Natural killer cell treated with Interleukin-12 subunit alpha and Interleukin-12 subunit beta and Interleukin-15 and Interleukin-18, amount 100 ng/mL, for 72 hours (primary cell): ENCODE data around the gene SNED1. TPM values are rescaled to one million over a fixed set of nuclear protein-coding genes. Genes with fewer than 3 reads are reported as not detected.
A peak's percentile ranks its signal among the peaks of the same experiment; 100 is the strongest.

Experiments
- ATAC-seq, 2 donors: fragments of 150-1000 bp; cut with Tn5 transposase in 1 of 2; sonication (Bioruptor Pico), chemical (Tn5 transposase) in 1 of 2; 2 replicates each; pipeline ENCODE4 v1.10.0; 2021
- DNase-seq: peaks from one replicate; pipeline ENCODE4 v3.0.0; 2022; ENCODE audit warnings: low spot score
- H3K27ac Mint-ChIP-seq, 2 donors: 1 replicate in 1 of 2; 2 replicates in 1 of 2; pipeline ENCODE4 v1.8.0; 2022; ENCODE audit warnings: mixed read lengths in 2 of 2, mild to moderate bottlenecking in 1 of 2, moderate library complexity in 1 of 2
- H3K27me3 Mint-ChIP-seq, 2 donors: 1 replicate in 1 of 2; 2 replicates in 1 of 2; pipeline ENCODE4 v1.8.0; 2022; ENCODE audit warnings: mixed read lengths in 2 of 2
- H3K36me3 Mint-ChIP-seq: one replicate; pipeline ENCODE4 v1.8.0; 2022; ENCODE audit warnings: mixed read lengths
- H3K4me1 Mint-ChIP-seq, 2 donors: 1 replicate in 1 of 2; 2 replicates in 1 of 2; pipeline ENCODE4 v1.8.0; 2022; ENCODE audit warnings: low read depth in 2 of 2, mixed read lengths in 2 of 2, mild to moderate bottlenecking in 1 of 2
- H3K4me3 Mint-ChIP-seq: one replicate; pipeline ENCODE4 v1.8.0; 2022; ENCODE audit warnings: mixed read lengths
- H3K9me3 Mint-ChIP-seq: 2 replicates; pipeline ENCODE4 v1.8.0; 2022; ENCODE audit warnings: mixed read lengths
- total RNA-seq, 2 donors: library from RNA; stranded (reverse); gene quantifications; one replicate each; pipeline ENCODE4 v1.2.3, GENCODE V29; 2022

The SNED1 gene
- total RNA-seq, 2 donors from 2014 or later = 0.14 TPM; not detected in 1

DNA sequence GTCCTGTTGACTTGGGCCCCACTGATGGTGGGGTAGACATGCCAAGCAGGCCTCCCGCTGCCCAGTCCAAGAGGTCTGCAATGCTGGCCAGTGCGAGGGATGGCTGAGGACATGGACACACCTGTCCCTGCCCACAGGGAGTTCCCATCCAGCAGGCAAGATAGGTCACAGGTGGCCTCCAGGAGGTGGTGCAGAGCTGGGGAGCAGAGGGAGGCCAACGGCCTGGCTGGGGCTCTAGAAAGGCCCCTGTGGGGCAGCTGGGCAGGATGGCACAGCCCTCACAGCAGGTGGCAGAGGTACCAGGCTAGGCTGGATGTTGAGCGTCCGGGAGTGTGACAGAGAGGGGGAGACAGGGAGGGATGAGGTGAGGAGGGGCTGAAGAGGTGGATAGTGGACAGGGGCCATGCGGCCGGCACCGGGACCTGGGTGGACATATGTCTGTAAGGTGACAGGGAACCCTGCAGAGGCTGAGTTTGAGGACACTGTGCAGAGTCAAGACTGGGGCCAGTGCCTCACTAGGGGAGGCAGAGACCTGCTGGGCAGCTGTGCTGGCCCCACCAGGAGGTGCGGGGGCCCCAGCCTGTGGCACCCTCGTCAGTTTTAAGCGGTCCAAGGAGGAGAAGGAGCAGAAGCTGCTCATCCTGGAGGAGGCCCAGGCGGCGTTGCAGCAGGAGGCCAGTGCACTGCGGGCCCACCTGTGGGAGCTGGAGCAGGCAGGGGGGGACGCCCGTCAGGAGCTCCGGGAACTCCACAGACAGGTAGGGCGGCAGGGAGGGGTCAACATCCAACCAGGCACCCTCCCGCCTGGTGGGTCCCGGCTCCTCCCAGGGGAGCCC lies 34.3 kb upstream of the SNED1 start:
- peaks cover 0 to 2% of the 10 kb centered on the region in 2 donors for H3K27me3 Mint-ChIP-seq
- no peak overlapping the region for H3K27ac Mint-ChIP-seq
- H3K4me3 Mint-ChIP-seq = no peak overlapping the region
- ATAC-seq = peak in 1 of 2 donors; percentile 34
- DNase-seq = peak; percentile 51
- H3K36me3 Mint-ChIP-seq = no peaks in the 10 kb centered on the region
- H3K4me1 Mint-ChIP-seq = no peaks in the 10 kb centered on the region
- no peaks in the 10 kb centered on the region for H3K9me3 Mint-ChIP-seq

DNA sequence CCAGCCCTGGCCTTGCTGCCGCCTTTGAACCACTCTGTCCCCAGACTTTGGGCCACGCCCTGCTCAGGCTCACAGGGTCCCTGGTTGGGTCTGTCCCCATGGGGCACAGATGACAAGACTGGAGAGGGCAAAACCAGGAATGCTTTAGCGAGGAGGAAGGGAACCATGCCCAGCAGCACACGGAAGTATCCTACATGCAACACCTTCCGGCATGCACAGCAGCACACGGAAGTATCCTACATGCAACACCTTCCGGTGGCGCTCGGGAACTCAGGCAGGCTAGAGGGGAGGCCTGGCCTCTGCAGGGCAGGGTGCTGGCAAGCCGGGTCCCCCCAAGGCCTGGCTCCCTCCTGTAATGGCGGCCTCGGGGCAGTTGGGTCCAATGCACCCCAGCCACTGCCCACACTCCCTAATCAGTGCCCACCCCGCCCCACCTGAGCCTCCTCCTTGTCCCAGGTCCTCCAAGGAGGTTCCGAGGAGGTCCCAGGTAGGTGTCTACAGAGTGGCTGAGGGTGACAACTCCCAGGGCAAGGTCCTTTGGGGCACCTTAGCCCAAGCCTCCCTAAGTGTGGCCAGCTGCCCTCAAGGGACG lies 33.6 kb upstream of the SNED1 start:
- Mint-ChIP-seq H3K27me3 (peaks cover 0 to 2% of the 10 kb centered on the region in 2 donors), H3K27ac (no peak overlapping the region), H3K4me1 (no peaks in the 10 kb centered on the region), H3K9me3 (no peaks in the 10 kb centered on the region), H3K36me3 (no peaks in the 10 kb centered on the region), H3K4me3 (no peak overlapping the region)
- DNase-seq (peak; percentile 59), ATAC-seq (no peak)

DNA sequence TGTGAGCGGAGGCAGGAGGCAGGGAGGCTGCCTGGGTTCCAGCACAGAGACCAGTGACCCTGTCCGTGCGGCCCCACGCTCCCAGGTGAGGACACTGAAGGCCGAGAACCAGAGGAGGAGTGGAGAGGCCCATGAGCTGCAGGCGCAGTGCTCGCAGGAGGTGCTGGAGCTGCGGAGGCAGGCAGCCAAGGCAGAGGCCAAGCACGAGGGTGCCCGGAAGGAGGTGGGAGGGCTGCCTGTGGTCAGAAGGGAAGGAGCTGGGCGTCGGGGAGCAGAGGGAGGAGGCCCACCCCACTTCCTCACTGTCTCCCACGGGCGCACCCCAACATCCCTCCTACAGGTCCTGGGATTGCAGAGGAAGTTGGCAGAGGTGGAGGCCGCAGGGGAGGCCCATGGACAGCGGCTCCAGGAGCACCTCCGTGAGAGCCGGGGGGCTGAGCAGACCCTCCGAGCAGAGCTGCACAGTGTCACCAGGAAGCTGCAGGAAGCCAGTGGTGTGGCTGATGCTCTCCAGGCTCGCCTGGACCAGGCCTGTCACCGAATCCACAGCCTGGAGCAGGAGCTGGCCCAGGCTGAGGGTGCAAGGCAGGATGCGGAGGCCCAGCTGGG lies 33.0 kb upstream of the SNED1 start:
- H3K9me3 Mint-ChIP-seq = no peaks in the 10 kb centered on the region
- no peak for ATAC-seq

DNA sequence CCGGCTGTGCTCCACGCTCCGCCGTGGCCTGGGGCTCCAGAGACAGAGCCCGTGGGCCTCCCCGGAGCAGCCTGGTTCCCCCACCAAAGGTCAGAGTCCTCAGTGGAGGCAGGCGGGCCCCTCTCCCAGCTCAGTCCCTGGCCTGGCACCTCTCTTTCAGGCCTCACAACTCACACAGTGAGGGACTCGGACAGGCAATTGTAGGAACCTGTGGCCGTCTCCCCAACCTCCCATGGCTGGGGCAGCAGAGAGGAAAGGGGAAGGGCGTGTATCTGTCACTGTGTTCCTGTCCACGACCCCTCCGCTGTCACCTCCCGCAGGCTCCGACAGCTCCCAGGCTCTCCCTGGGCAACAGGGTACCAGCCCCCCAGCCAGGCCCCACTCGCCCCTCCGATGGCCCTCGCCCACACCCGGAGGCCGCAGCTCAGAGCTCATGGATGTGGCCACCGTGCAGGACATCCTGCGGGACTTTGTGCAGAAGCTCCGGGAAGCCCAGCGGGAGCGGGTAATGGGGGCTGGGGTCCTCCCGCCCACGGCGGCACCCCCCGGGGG lies 32.4 kb upstream of the SNED1 start:
- Mint-ChIP-seq H3K27ac (no peak overlapping the region), H3K36me3 (no peaks in the 10 kb centered on the region), H3K9me3 (no peaks in the 10 kb centered on the region), H3K27me3 (no peaks in the 10 kb centered on the region), H3K4me1 (no peaks in the 10 kb centered on the region), H3K4me3 (no peak overlapping the region)
- peak; percentile 58 for DNase-seq
- no peak for ATAC-seq

More for the DNA sequence above, 33.0 kb upstream of the SNED1 start:
- H3K4me3 Mint-ChIP-seq = no peak overlapping the region
- DNase-seq = peak; percentile 54
- no peak overlapping the region for H3K27ac Mint-ChIP-seq
- no peaks in the 10 kb centered on the region for H3K36me3 Mint-ChIP-seq
- H3K4me1 Mint-ChIP-seq = no peaks in the 10 kb centered on the region
- no peaks in the 10 kb centered on the region for H3K27me3 Mint-ChIP-seq

DNA sequence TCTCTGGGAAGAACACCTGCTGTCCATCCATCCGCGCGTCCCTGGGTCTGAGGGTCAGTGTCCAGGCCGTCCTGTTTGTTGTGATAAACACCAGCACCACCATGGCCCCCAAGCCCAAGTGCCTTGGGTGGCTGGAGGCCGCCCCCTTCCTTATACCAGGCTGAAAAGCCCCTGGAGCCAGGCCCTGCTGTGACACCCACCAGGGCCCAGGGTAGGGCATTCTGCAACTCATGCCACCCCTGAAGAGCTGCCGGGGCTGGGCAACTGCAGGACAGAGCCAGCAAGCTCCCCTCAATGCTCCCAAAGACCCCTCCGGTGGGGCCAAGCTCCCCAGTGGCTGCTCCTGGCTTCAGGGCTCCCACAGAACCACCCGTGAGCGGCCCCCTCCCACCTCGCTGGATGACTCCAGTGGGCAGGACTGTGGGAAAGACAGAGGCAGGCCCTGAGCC lies 31.9 kb upstream of the SNED1 start:
- Mint-ChIP-seq H3K36me3 (no peaks in the 10 kb centered on the region), H3K9me3 (no peaks in the 10 kb centered on the region), H3K27ac (no peak overlapping the region), H3K27me3 (no peaks in the 10 kb centered on the region), H3K4me1 (no peaks in the 10 kb centered on the region), H3K4me3 (no peak overlapping the region)
- DNase-seq = no peak
- ATAC-seq = no peak

DNA sequence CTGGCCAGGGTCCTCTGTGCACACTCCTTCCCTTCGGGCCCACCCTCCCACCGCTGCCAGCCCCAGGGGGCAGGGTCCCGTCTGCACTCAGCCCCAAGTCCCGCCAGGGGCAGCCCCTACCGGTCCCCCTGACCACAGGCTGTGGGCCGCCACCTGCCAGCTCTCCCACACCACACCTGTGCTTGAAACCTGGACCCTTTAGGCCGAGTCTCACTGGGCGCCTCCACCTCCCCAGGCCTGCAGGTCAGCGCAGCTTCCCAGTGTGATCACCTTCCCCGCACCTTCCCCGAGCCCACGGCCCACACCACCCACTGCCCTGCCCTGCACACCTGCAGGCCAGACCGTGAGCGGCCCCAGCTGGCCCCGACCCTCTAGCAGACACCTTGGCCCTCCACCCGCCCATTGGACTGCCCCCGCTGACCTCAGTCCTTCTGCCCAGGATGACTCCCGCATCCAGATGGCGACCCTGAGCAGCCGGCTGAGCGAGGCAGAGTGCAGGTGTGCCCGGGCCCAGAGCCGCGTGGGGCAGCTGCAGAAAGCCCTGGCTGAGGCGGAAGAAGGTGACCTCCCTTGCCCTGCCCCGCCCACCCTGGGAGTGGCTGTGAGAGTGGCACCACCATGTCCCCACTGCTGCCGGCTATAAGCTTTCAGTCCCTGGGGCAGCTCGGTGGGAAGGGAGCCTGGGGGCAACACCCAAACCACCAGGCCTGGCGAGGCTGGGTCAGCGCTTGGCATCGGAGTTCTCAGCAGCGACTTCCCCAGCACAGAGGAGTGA lies 31.3 kb upstream of the SNED1 start:
- H3K4me3 Mint-ChIP-seq = no peak overlapping the region
- no peak overlapping the region for H3K27ac Mint-ChIP-seq
- no peak for ATAC-seq
- H3K27me3 Mint-ChIP-seq = peaks cover 3 to 6% of the 10 kb centered on the region in 2 donors
- H3K9me3 Mint-ChIP-seq = no peaks in the 10 kb centered on the region
- H3K36me3 Mint-ChIP-seq = no peaks in the 10 kb centered on the region
- DNase-seq = peak; percentile 41
- H3K4me1 Mint-ChIP-seq = no peaks in the 10 kb centered on the region

DNA sequence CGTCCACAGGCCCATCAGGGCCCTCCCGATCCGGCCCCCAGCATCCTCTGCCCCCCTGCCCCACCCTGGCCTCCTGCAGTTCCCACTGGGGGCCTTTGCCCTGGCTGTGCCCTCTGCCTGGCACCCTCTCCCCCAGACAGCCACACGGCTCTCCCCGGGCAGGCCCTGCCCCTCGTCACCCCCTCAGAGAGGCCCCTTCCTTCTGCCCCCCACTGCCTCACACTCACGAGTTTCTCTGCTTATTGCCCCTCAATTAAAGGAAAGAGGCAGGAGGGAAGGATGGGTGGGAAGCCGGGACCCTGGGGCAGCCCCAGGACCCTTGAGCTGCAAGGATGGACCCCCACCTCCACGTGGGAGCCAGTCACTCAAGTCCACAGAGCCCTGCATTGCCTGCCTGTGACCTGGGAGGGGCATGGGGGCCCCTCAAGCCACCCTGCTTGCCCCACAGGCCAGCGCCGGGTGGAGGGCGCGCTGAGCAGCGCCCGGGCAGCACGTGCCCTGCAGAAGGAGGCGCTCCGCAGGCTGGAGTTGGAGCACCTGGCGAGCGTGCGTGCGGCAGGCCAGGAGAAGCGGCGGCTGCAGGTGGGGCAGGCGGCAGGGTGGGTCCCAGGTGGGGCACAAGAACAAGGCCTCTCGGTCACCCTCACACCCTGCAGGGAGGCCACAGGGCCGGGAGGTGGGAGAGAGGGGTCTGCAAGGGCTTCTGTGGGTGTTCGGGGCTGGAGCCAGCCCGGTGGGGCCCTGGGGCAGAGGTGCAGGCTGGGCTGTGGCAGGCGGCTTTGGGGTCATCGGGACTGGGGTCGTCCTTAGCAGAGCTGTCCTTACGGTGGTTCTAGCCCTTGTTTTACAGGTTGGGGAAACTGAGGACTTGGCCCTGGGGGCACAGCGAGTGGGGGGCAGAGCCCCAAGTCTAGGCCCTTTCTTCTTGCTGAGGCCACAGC lies 30.5 kb upstream of the SNED1 start:
- Mint-ChIP-seq H3K4me3 (no peak overlapping the region), H3K4me1 (no peaks in the 10 kb centered on the region), H3K9me3 (no peaks in the 10 kb centered on the region), H3K36me3 (no peaks in the 10 kb centered on the region), H3K27me3 (peaks cover 3 to 6% of the 10 kb centered on the region in 2 donors), H3K27ac (no peak overlapping the region)
- ATAC-seq (no peak), DNase-seq (peak; percentile 50)

DNA sequence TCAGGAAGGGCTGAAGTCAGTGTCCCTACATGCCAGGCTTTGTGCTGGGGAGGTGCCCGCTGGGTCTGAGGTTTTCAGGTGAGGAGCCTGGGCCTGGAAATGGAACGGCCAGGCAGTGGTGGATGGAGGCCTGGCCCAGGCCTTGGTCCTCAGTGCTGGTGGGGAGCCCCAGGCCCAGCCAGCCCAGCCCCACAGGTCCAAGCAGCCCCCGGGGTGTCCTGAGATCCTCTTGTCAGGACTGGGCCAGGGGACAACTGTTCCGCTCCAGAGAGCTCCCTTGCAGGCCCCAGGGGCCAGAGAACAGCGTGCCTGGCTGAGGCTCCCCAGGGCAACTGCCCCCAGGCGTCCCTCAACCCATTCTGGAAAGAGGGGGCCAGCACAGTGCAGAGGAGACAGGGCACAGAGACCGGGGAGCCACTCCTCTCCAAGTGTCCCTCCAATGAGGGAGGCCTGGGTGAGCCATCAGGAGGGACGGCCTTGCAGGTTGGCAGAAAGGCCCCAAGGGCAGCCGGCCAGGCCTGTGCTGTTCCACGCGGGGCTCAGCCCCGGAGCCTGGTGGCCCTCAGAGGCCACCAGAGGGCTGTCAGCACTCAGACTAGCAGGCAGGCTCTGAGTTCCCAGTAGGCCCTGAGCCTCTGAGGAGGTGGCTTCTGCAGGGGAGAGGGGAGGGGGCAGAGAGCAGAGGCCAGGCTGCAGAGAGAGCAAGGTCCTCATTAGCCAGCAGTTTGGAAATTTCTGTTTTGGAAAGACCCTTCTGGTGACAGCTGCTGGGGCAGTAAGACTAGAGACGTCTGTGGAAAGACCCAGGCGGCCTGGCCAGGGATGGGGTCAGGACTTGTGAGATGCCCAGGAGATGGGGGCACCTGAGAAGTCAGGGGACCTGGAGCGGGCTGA lies 29.4 kb upstream of the SNED1 start:
- H3K9me3 Mint-ChIP-seq = no peaks in the 10 kb centered on the region
- DNase-seq (peak; percentile 54), ATAC-seq (no peak)
- no peaks in the 10 kb centered on the region for H3K4me1 Mint-ChIP-seq
- H3K27ac Mint-ChIP-seq = no peak overlapping the region
- H3K4me3 Mint-ChIP-seq = no peak overlapping the region
- H3K36me3 Mint-ChIP-seq = no peaks in the 10 kb centered on the region
- peaks cover 5 to 11% of the 10 kb centered on the region in 2 donors for H3K27me3 Mint-ChIP-seq

DNA sequence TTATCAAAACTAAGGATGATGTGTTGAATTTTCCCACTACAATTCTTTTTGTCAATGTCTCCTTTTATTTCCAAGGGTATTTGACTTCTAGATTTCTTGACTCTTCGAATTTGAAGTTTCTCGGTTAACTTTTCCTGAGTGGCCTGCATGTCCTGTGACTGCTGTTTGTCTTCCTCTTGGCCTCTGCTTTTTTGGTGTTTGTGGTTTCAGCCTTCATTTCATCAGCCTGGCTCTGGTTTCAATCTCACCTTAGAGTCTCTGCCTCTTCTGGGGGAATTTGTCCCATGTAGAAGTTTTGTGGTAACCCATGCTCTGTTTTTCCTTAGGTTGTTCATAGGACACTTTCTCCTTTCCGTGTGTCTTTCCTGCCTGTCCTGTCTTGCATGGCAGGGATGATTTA lies 28.3 kb upstream of the SNED1 start:
- Mint-ChIP-seq H3K4me3 (no peak overlapping the region), H3K4me1 (no peaks in the 10 kb centered on the region), H3K36me3 (no peaks in the 10 kb centered on the region), H3K27me3 (peaks cover 11 to 21% of the 10 kb centered on the region in 2 donors), H3K9me3 (no peaks in the 10 kb centered on the region), H3K27ac (no peak overlapping the region)
- ATAC-seq (no peak), DNase-seq (no peak)

DNA sequence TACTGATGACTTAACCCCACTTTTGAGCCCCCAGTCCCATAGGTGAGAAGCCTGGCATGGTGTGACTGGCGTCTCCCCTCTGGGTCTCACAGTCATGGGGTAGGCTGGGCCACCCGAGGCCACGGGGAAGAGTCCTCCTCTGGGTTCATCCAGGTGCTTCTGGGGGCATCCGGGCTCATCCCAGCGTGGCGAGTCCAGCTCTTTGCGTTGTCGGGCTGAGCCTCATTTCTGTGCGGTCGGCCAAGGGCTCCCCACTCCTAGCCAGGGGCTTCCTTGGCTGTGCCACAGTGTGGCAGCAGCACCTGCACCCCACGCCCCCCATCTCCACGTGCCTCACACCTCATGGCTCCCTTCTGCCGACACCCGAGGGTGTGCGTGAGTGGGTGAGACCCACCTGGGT lies 27.6 kb upstream of the SNED1 start:
- DNase-seq (no peak), ATAC-seq (no peak)
- Mint-ChIP-seq H3K9me3 (no peaks in the 10 kb centered on the region), H3K27ac (no peak overlapping the region), H3K4me1 (no peaks in the 10 kb centered on the region), H3K27me3 (peaks cover 11 to 21% of the 10 kb centered on the region in 2 donors), H3K4me3 (no peak overlapping the region), H3K36me3 (no peaks in the 10 kb centered on the region)

DNA sequence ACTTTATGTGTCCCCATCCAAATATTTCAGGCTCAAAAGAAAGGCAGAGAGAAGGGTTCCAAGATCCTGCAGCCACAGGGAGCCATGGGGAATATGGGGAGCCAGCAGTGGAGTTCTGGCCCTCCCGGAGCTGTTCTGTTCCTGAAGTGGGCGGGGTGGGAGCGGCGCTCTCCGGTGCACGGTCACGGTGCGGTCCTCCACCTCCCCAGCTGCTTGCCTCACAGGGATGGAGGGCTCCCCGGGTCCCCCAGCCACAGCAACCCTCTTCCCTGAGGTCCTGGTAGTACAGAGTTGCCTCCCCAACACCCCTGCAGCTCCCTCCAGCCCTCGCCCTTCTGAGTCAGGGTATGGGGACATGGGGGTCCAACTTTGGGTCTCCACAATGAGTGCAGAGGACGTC lies 26.2 kb upstream of the SNED1 start:
- Mint-ChIP-seq H3K4me3 (no peak overlapping the region), H3K9me3 (no peaks in the 10 kb centered on the region), H3K27me3 (peaks cover 11 to 21% of the 10 kb centered on the region in 2 donors)

More for the DNA sequence above, 26.2 kb upstream of the SNED1 start:
- no peaks in the 10 kb centered on the region for H3K4me1 Mint-ChIP-seq
- no peaks in the 10 kb centered on the region for H3K36me3 Mint-ChIP-seq
- H3K27ac Mint-ChIP-seq = no peak overlapping the region
- no peak for ATAC-seq
- DNase-seq = peak; percentile 57
